T-helper 2 cell treated with Interferon-gamma antibody and Interleukin-4, amounts not matched to agents 5 μg/mL and 100 μg/mL, for 36 hours (primary cell): ENCODE measurements around the gene PUM2.

Experiments used
- DNase-seq: peaks from one replicate; pipeline ENCODE4 v3.0.0; 2021; ENCODE audit warnings: low spot score
- H3K27ac Mint-ChIP-seq: one replicate; pipeline ENCODE4 v1.8.0; 2021; ENCODE audit warnings: mild to moderate bottlenecking, mixed read lengths
- H3K27me3 Mint-ChIP-seq: one replicate; pipeline ENCODE4 v1.8.0; 2021; ENCODE audit warnings: low read depth, mixed read lengths
- H3K36me3 Mint-ChIP-seq: one replicate; pipeline ENCODE4 v1.8.0; 2021; ENCODE audit warnings: low read depth, mixed read lengths
- H3K4me1 Mint-ChIP-seq: one replicate; pipeline ENCODE4 v1.8.0; 2021; ENCODE audit warnings: low read depth, mixed read lengths
- H3K4me3 Mint-ChIP-seq: one replicate; pipeline ENCODE4 v1.8.0; 2022; ENCODE audit warnings: mild to moderate bottlenecking, moderate library complexity, mixed read lengths
- H3K9me3 Mint-ChIP-seq: one replicate; pipeline ENCODE4 v1.8.0; 2021; ENCODE audit warnings: mixed read lengths

The PUM2 gene

GRCh38 chr2:20199633-20200270, 150.9 kb downstream of the PUM2 start:
- Mint-ChIP-seq H3K27ac (no peak overlapping the region), H3K27me3 (no peaks in the 10 kb centered on the region), H3K9me3 (no peaks in the 10 kb centered on the region)

GRCh38 chr2:20198796-20199632, 151.6 kb downstream of the PUM2 start:
- no peak for DNase-seq
- Mint-ChIP-seq H3K27me3 (no peaks in the 10 kb centered on the region), H3K9me3 (no peaks in the 10 kb centered on the region), H3K36me3 (no peaks in the 10 kb centered on the region), H3K4me3 (no peak overlapping the region), H3K4me1 (no peaks in the 10 kb centered on the region), H3K27ac (no peak overlapping the region)

More at GRCh38 chr2:20199633-20200270, 150.9 kb downstream of the PUM2 start:
- DNase-seq = no peak
- Mint-ChIP-seq H3K36me3 (no peaks in the 10 kb centered on the region), H3K4me1 (no peaks in the 10 kb centered on the region), H3K4me3 (no peak overlapping the region)
